GM19025 (cell line): Measurements from ENCODE around the gene UAP1.
"Not testable (repeated sequence)": the region's sequence is repeated elsewhere in the genome, so short reads cannot be mapped to it uniquely, and the experiment has no call there.

ENCODE experiments used
- ATAC-seq: cut with Tn5 transposase; IDR thresholded peaks from one replicate; pipeline ENCODE4 v1.9.1; 2021; ENCODE audit warnings: mild to moderate bottlenecking, low read depth, moderate library complexity; ENCODE audit not compliant: unreplicated experiment

Gene UAP1

GRCh38 chr1:162562470-162562828 is 927 bp downstream of the UAP1 start:
- no peak for ATAC-seq

- ATAC-seq = no peak
These were observed 3.3 kb downstream of the UAP1 start for GRCh38 chr1:162564762-162565218.

GRCh38 chr1:162565460-162565859 is 3.9 kb downstream of the UAP1 start:
- ATAC-seq = no peak

- ATAC-seq = no peak
These were observed 5.3 kb downstream of the UAP1 start for GRCh38 chr1:162566870-162567269.

GRCh38 chr1:162568802-162569201 is 7.3 kb downstream of the UAP1 start:
- ATAC-seq = no peak

GRCh38 chr1:162570718-162571117 is 9.2 kb downstream of the UAP1 start:
- no peak for ATAC-seq

- ATAC-seq = not testable (repeated sequence)
These were observed 9.6 kb downstream of the UAP1 start for GRCh38 chr1:162571121-162571520.

- ATAC-seq = no peak
These were observed 10.2 kb downstream of the UAP1 start for GRCh38 chr1:162571696-162572095.

- no peak for ATAC-seq
These were observed 11.6 kb downstream of the UAP1 start for GRCh38 chr1:162573136-162573535.

- ATAC-seq = no peak
These were observed 16.7 kb downstream of the UAP1 start for GRCh38 chr1:162578071-162578700.

GRCh38 chr1:162578936-162579335 is 17.4 kb downstream of the UAP1 start:
- no peak for ATAC-seq

- ATAC-seq = no peak
These were observed 18.8 kb downstream of the UAP1 start for GRCh38 chr1:162580308-162580707.

GRCh38 chr1:162582901-162583300 is 21.4 kb downstream of the UAP1 start:
- not testable (repeated sequence) for ATAC-seq

- not testable (repeated sequence) for ATAC-seq
These were observed 23.6 kb downstream of the UAP1 start for GRCh38 chr1:162585101-162585500.

- ATAC-seq = no peak
These were observed 25.8 kb downstream of the UAP1 start for GRCh38 chr1:162587347-162587746.

GRCh38 chr1:162587761-162588260 is 26.3 kb downstream of the UAP1 start:
- no peak for ATAC-seq

- ATAC-seq = no peak
These were observed 28.6 kb downstream of the UAP1 start for GRCh38 chr1:162590101-162590500.

GRCh38 chr1:162590686-162591085 is 29.2 kb downstream of the UAP1 start:
- no peak for ATAC-seq

GRCh38 chr1:162596514-162597170 is 35.1 kb downstream of the UAP1 start:
- no peak for ATAC-seq

- no peak for ATAC-seq
These were observed 37.9 kb downstream of the UAP1 start for GRCh38 chr1:162599451-162599850.

- ATAC-seq = not testable (repeated sequence)
These were observed 41.6 kb downstream of the UAP1 start for GRCh38 chr1:162603117-162603516.
